HuH-7 (cell line): ENCODE measurements around the gene LRRC8E.

Experiments
- DNase-seq: peaks from one replicate; pipeline ENCODE4 v3.0.0; 2011; ENCODE audit warnings: low spot score

The LRRC8E gene

GRCh38 chr19:7932276-7932929 lies 44.1 kb downstream of the LRRC8E start:
- DNase-seq: no peak

- no peak for DNase-seq
These were observed 44.6 kb downstream of the LRRC8E start for GRCh38 chr19:7932930-7933300.

- DNase-seq: no peak
These were observed 45.1 kb downstream of the LRRC8E start for GRCh38 chr19:7933411-7933810.

- no peak for DNase-seq
These were observed 45.8 kb downstream of the LRRC8E start for GRCh38 chr19:7933828-7934725.

GRCh38 chr19:7934766-7935165 lies 46.5 kb downstream of the LRRC8E start:
- no peak for DNase-seq

GRCh38 chr19:7940841-7941240 lies 52.5 kb downstream of the LRRC8E start:
- DNase-seq: no peak

GRCh38 chr19:7941895-7942596 lies 53.7 kb downstream of the LRRC8E start:
- DNase-seq: no peak

GRCh38 chr19:7942981-7943443 lies 54.7 kb downstream of the LRRC8E start:
- no peak for DNase-seq

- peak; percentile 92 for DNase-seq
These were observed 55.3 kb downstream of the LRRC8E start, which contains the start of gene TIMM44 for GRCh38 chr19:7943444-7944176. TIMM44 (minus strand) TSS chr19:7943666; CDS start chr19:7943651, 15 bp downstream.

- DNase-seq: peak; percentile 79
These were observed 56.0 kb downstream of the LRRC8E start for GRCh38 chr19:7944177-7944761.

- DNase-seq: no peak
These were observed 59.6 kb downstream of the LRRC8E start for GRCh38 chr19:7947939-7948338.
